SKM-1 treated with dmso at 0.1 percent for 144 hours (cell line): ENCODE data around the gene KIAA0930.

Source experiments
- DNase-seq: peaks from one replicate; lab custom pipeline; 2025; ENCODE audit not compliant: unreplicated experiment; lab: John Stamatoyannopoulos, UW

The KIAA0930 gene

DNA sequence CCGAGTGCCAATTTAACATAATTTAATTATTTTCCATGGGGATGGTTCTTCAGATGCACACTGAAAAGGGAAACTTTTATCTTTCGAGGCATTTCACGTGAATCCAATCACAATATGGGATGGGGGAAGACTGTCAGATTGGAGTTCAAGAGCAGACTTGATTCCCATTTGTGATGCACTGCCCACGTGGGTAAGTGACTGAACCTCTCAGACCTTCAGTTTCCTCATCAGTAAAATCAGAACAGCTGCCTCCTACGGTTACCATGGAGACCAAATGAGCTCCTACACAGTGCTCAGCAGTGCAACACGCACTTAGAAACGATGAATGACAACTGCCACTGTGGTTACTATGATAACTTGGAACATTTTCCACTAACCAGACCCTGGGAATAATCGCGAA lies 21.7 kb downstream of the KIAA0930 start:
- DNase-seq = no peak

DNA sequence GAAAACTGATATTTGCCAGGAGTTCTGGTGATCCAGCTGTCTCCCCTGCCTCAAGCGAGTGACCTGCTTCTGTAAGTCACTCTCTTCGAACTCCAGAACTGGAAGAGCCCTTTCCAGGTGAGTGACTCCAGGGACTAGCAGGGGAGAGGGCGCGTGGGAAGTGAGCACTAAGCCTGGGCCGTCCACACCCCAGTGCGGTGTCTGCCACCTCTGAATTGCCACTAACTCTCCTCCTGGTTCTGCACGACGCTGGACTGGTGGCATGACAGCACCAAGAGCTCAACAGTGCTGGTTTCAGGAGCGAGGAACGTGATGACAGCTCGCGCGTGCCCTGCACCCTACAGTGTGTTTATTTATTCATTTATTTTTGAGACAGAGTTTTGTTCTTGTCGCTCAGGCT lies 22.9 kb downstream of the KIAA0930 start:
- no peak for DNase-seq

DNA sequence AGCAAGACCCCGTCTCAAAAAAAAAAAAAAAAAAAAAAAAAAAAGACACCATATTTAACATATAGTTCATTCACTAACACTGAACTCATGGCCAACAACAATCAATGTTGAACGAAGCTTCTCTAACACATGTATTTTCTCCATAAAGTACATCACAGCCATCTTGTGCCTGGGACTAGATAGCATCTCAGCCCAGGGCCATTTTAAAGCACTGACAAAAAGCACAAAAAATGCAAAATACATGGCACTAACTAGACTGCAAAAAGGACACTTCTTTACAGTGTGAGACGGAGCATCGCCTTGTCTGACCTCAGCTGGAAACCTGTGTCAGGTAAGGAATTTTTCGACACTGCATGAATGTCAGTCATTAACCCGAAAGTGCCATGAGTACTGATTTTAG lies 23.3 kb downstream of the KIAA0930 start:
- DNase-seq = no peak

DNA sequence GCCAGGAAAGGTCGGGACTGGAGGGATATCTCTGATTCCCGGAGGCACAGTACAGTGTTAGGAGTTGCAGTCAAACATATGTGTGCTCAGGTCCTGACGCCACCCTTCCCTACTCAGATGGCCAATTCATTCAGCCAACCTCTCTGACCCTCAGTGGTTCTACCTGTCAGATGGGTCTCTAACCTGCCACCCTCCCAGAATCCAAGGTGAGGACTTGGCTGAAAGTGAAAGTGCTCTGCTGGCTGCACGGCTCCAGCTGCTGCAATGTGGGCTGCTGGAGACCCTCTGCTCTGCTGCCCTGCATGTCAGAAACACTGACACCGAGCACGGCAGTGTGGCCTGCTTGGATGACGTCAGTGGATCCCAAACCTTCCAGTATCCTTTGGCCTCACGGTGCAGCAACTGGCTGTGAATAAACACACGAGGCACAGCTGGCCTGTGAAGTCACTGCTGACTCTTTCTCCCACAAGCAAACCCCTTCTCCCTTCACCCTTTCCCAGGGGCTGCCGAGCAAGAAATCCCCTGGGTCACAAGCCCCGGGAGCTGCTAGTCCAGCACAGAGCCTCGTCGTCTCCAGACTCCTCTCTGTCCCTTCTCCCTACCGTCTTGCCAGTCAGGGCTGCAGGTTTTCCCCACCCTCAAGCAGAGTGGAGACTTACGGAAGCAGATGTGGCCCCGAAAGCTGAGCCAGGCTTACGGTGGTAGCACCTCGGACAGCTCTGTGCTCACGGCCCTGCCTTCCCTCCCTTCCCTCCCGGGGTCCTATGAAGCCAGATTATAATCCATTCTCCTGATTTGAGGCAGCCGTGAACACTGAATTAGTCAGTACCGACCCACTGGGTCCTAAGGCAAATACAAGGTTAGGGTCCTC lies 24.3 kb downstream of the KIAA0930 start:
- DNase-seq = no peak

DNA sequence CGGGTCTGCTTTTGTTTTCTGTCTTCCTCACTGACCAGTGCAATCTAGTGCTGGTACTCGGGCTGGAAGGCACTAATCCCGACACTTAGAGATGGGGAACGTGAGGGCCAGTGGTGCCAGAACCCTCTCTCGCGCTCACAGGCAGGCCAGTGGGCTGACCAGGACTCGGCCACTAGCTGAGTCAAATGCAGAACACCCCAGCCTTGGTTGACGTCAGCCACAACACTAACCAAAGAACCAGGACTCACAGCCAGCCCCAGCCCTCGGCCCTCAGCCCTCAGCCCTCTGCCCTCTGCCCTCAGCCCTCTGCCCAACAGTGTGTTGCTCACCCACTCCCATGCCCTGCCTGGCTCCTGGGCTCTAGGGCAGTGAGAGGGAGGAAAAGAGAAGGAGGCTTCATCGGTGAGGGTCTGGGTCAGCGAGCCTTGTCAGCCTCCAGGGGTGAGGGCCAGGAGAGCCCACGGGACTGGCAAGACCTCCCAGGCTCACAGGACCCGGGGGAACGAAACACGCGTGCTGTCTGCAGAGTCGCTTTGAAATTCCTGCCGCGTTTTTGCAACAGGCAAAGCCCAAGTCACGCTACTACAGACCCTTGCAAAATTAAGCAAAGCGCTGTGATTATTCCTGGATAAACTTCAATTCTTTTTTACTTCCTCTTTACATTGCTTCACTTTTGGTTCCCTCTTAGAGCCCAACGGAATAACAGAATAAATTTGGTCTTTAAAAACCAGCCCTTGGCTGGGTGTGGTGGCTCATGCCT lies 27.5 kb downstream of the KIAA0930 start:
- peak; percentile 85 for DNase-seq

DNA sequence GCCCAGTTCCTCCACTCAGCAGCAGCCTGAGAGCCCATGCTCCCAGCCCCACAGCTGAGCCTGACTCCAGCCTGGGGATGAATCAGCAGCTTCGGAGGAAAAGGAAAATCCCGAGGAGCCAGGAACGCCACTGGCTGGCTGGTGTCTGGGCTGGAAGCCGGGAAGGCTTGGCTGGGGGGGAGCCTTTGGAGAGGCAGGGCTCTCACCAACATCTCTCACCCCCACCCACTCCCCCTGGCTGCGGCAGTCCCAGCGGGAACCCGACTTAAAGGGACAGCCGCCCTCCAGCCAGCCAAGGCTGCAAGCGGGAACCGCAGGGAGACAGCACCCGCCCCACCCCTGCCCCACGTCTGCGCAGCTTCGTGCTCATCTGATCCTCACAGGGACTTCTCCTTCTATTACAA lies 28.4 kb downstream of the KIAA0930 start:
- no peak for DNase-seq

DNA sequence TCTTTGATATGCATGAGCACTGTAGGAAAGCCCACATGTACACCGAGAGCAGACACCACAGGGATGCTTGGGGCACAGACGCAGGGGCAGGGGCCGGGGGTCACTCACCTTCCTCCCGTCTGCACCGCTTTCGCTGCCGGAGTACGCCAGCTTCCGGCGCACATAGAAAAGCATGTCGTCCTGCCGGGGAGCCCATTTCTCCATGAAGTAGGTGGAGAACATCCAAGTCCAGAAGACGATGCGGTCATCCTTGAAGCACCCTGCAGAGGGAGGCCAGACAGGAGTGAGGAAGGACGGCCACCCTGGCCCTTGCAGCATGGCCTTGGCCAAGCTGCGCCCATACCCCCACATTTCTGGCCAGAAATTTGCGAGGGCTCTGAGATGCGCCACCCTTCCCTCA lies 28.8 kb downstream of the KIAA0930 start:
- no peak for DNase-seq

DNA sequence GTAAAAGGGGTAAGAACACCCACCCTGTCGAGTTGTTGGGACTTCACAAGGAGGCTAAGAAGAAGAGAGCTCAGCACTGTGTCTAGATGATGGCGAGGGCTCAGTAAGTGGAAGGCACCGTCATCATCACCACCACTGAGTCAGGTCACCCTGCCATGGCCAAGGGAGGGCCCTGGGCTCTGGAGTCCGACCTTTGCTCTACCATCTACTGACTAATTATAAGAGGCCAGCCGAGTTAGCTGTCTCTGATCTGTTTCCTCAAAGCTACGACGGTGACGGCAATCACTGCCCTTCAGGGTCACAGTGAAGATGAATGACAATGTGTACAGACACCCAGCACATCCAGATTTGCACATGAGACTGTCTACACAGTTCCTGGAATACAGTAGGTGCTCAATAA lies 29.3 kb downstream of the KIAA0930 start:
- no peak for DNase-seq

DNA sequence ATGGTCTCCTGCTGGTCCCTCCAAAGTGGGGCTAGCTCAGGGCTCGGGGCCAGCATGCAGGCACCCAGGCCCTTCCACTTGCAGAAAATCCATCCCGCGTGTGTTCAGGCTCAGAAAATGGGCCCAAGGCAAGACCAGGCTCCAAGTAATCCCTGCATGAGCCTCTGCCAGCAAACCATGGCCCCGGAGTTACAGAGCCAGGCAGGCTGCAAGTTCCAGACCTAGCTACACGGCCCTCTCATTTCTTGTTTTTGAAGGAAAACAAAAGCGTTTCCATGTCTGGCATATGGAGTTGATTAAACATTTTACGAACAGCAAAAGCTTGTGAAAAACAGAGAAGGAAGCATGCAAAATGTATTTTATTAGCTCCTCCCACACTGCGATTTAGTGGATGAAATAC lies 29.7 kb downstream of the KIAA0930 start:
- no peak for DNase-seq

DNA sequence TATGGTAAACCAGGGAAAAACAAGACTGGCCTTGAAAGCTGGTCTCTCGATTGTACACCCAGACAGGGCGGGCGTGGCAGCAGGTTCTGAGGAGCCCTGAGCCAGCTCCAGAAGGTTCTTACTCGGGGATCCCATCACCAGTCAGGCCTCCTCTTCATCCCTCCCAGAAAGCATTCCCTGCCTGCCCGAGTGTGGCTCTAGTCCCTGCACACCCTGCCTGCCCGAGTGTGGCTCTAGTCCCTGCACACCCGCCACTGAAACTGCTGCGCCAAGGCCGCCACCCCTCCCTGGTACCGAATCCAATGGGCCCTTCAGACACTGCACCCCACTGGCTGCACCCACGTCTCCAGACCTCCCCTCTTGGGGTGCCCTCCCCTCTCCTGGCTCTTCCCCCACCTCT lies 30.1 kb downstream of the KIAA0930 start:
- no peak for DNase-seq

DNA sequence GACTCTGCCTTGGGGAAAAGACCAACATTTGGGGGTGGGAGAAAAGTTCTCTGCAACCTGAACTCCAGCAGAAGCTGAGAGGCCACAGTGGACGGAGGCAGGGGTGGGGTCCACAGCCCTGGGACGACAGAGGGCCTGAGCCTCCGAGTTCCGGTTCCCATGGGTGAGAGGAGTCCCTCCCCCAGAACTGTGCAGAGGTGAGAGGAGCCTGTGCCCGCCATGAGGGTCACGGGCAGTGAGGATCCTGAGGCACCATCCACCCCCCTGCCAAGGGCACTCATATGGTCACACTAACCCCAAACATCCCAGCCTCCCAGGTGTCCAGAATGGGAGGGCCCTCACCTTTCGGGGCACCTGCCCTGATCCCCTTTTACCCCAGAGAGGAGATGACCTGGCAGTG lies 30.5 kb downstream of the KIAA0930 start:
- DNase-seq = no peak

DNA sequence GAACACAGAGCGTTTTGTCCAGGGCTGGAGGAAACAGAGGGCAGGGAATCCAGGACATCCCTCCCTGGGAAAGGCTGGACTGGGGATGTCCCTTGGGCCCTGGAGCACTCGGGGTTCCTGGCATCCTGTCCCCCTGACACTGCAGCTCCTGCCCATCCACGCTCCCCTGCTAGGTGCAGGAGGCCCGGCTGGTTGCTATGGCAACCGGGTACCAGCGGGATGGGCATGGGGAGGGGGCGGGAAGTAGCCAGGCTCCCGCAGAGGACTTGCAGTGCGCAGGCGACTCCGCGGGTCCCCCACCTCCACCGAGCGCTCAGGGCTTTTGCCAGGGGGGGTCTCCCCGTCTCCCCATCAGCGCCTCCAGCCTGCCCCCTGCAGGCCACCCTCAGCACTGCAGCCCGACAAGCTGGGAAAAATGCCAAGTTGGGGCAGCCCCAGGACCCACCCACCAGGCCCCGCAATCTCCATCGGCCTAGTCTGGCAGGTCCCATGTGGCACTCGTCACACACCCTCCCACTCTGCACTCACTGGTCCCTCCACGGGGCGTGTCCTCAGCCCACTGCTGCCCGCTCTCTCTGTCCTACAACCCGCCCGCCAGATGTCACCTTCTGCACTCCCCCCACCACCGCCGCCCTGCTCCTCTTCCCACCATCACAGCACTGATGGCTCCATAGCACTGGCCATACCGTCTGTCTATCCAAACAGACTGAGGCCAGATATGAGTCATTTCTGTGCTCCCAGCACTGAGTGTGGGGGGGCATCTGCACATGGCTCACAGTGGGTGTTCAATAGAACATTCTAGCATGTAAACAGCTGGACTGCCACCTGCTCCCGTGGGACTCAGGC lies 31.5 kb downstream of the KIAA0930 start:
- DNase-seq = no peak

DNA sequence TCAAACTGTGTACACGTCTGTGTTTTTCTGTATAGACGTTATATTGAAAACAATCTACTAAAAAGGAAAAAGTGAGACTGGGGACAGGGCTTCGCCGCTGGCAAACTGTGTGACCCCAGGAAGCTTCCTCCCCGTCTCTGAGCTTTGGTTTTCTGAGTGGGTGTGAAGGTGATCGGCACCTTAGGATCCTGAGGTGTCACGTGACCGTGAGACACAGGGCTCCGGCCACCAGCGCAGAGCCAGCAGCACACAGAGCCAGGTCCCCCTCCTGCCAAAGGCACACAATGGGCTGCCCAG lies 32.0 kb downstream of the KIAA0930 start:
- no peak for DNase-seq

DNA sequence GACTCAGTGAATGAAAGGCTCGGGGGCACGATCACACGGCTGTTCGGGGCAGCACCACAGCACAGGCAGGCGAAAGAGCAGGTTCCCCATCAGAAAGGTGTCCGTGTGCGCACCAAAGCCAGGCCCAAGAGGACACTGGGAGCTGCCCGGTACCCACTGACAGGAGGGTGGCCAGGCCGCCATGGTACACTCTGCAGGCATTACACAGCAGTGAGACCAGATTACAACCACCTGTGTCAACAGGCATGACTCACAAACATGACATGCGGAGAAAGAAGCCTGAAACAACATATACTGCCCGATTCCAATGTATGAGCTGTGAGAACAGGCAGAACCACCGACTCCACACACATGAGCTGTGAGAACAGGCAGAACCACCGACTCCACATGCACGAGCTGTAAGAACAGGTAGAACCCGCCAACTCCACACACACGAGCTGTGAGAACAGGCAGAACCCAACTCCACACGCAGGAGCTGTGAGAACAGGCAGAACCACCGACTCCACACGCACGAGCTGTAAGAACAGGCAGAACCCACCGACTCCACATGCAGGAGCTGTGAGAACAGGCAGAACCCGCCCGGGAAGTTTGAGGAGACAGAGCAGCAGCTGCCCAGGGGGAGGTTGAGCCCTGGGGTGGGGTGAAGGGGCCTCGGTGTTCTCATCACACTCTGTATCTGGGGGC lies 32.6 kb downstream of the KIAA0930 start:
- DNase-seq = no peak

DNA sequence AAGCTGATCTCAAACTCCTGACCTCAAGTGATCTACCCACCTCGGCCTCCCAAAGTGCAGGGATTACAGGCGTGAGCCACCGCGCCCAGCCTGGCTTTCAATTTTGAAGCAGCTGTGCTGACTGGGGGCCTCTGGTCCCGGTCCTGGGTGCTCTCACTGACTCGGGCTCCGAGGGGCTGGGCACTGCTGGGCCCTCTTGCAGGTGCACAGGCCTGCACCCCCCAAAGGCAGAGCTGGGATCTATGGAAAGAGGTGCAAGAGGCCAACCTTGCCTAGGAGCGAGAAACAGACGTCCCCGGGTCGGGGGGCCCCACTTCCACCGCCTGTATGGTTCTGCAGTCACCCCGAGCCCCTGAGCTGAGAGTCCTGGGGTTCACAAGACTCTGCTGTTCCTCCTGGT lies 33.2 kb downstream of the KIAA0930 start:
- DNase-seq = no peak

DNA sequence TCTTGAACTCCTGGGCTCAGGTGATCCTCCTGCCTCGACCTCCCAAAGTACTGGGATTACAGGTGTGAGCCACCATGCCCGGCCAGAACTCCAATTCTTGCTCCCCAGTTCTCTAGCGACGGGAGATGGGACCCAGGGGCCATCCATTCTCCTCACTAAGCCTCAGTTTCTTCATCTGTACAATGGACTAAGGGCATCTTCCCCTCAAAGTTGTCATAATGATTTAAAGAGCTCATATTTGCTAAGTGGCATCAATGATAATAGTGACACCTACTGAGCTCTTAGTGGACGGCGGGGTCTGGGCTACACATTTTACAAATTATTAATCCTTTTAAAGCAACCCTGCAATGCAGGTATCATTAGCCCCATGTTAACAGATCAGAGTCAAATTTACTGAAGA lies 34.5 kb downstream of the KIAA0930 start:
- no peak for DNase-seq

DNA sequence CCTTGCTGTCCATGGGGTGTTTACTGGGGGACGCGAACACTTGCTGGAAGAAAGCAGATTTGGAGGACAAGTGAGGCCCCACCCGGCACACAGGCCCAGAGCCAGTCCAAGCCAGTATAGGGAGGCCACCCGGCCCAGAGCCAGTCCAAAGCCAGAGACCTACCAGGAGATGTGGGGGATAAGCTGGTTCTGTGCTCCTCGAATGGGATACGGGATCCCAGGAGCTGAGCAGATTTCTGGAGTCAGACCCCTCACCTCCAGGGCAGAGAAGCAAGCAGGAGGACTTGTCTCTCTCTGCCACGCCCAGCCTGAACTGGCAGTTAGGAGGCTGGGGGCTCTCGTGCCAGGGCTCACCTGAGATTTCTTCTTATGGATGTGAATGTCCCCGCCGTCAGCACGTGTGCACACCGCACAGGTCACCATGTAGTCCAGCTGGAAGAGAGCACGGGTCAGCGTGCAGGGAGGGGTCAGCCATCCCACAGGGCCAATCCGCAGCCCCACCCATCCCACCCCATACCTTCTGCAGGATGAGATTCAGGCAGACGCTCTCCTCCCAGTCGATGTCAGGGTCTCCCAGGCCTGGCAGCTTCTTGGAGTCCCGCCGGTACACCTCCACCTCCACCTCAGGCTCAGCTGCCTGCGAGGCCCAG lies 35.3 kb downstream of the KIAA0930 start:
- DNase-seq = no peak

DNA sequence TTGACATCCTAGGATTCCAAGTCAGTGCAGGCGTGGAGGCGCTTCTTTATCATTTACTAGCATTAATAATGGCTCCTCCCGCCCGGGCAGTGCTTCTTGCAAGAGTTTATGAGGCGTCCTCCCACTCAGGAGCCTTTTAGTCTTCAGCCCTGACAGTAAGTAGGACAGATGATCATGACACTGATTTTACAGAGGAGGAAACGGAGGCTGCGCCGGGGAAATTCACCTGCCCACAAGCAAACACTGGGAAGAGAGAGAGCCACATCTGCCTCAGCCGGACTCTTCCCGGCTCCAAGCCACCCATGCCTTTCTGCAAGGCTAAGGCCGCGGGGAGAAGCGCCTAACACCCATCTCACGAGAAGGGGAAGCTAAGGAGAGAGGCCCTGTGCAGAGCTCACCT lies 35.9 kb downstream of the KIAA0930 start:
- no peak for DNase-seq

DNA sequence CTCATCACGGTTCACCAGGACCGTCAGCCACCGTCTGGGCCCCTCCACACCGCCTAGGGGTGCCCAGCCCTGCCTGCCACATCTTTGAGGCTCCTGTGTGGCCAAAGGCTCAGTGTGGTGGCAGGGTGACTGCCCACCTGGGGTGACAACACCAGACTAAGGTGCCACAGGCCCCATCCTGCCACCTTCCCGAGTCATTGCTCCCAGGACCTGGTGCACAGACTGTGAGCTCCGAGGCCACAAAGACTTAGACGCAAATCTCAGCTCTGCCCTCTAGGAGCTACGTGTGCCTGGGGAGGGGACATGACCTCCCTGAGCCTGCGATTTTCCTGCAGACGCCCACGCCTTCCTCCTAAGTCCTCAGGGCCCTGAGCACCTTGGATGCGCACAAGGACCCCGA lies 36.5 kb downstream of the KIAA0930 start:
- no peak for DNase-seq

DNA sequence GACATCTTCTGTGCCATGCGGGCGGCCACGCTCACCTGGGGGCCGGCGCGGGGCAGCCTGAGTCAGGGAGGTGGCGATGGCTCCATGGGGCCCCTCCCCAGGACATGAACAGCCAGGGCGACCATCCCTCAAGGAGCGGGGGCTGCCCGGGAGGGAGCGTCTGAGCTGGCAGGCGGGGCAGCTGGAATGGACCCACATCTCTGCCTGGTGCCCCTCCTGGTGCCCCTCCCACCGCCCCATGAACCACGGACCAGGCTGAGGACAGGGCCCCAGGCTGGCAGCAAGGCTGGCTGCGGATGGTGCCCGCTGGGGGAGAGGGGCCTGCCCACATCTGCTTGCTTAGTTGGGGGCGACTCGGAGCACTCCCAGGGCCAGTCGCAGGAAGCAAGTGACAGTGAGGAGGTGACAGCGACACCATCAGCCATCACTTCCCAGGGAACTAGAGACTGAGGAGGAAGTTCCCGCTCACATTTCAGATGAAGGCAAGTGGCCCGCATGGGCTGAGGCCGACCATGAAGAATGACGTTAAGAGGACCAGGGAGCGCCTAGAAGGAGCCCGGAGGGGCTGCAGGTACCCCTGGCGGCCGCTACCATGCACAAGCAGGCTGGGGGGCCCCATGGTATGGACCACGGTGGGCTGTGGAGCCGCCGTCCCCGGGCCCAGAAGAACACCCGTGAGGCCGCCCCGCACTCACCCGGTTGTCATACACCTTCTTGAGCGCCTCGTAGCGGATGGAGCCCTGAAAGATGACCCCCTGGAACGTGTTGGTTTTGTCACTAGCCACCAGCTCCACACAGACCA lies 37.3 kb downstream of the KIAA0930 start:
- no peak for DNase-seq
